GM21423 (cell line): ENCODE measurements around the gene SRRM2.

Experiments used
- ATAC-seq: cut with Tn5 transposase; IDR thresholded peaks from one replicate; pipeline ENCODE4 v1.9.1; 2021; ENCODE audit warnings: mild to moderate bottlenecking, moderate library complexity; ENCODE audit not compliant: unreplicated experiment

SRRM2 gene

DNA sequence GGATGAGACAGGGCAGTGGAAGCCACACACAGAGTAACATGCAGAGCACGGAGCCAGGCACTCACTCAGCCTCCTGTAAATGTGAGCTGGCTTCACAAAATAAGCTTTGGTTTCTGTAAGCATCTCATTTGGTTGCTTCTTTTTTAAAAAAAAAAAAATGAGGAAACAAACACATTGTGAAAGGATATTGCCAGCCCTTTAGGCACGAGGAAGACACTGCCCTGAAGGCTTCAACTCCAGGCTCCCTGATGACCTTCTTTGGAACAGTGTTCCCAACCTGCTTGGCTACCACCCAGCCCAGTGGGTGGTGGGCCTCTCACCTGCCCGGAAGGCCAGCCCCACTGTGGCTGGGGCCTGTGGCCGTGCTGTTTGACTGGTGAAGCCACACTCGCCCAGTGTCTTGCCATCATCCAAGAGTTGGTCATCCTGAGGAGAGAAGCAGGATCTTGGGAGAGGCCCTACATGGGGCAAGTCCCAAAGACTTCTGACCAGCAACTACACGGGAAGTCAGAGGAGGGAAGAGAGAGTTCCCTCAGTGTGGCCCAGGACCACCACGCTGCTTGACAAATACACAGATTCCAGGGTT lies 22.8 kb downstream of the SRRM2 start:
- ATAC-seq, result no peak

DNA sequence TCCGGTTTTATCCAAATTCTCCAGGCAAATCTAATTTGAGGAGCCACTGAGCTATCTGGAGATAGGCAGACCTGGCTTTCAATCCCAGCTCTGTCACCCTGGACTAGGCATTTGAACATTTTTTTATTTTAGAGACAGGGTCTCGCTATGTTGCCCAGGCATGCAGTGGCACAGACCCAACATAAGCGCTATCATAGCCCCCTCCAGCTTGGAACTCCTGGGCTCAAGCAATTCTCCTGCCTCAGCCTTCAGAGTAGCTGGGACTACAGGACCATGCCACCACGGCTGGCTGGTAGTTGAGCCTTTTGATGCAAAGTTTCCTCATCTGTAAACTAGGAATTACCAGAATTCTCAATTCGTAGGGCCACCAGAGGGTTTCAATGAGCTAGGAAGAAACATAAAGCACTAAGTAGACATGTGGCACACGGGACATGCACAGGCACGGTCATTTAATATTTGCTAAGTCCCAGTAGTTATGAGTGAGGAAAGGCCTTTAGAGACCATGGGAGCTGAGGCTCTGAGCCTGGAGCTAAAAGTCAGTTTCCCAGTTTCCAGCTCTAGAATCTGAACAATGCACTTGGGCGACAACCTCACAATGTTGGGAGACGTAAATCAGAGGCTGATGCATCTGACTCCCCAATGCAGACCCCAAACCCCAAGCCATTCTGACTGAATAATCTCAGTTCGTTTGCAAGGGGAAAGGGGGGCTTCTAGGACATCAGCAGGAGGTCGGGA lies 23.5 kb downstream of the SRRM2 start:
- no peak for ATAC-seq

GRCh38 chr16:2776500-2777139 lies 24.2 kb downstream of the SRRM2 start:
- ATAC-seq, result peak; percentile 28

GRCh38 chr16:2777231-2777902 lies 24.9 kb downstream of the SRRM2 start, which contains the start of gene ELOB:
Gene ELOB (minus strand): TSS chr16:2777280. CDS start chr16:2777239, 41 bp downstream.
- peak; percentile 76 for ATAC-seq

DNA sequence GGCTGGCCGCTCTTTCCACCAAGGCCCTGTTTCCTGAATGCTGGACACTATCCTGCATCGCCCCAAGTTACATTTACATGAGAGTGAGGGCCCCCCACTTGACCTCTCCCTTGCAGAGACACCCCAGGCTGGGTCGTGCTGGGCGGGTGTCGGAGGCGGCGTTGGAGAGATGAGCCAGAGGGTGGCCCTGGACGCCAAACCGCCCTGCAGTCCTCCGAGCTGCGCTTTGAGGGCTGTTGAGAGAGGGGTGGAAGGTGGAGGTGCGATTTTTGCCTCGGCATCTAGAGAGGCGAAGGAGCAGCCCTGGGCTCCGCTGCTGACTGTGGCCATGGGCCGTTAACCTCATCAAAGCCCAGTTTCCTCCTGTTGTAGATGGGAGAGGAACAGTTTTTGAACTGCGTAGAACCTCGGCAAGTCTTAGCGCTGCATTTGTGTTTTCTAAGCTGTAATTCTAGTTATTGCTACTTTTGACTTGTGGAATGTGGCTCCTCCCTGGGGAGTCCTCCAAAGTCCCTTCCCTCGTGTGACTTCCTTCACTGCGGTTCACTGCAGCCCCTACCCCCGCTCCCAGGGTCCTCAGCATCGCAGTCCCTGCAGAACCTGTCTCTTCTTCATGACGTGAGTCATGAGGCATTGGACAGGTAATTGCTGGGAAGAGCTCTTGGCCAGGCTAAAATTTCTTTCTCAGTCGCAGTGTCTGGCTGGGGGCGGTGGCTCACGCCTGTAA lies 25.6 kb downstream of the SRRM2 start:
- no peak for ATAC-seq

GRCh38 chr16:2778630-2778958 lies 26.2 kb downstream of the SRRM2 start:
- no peak for ATAC-seq

DNA sequence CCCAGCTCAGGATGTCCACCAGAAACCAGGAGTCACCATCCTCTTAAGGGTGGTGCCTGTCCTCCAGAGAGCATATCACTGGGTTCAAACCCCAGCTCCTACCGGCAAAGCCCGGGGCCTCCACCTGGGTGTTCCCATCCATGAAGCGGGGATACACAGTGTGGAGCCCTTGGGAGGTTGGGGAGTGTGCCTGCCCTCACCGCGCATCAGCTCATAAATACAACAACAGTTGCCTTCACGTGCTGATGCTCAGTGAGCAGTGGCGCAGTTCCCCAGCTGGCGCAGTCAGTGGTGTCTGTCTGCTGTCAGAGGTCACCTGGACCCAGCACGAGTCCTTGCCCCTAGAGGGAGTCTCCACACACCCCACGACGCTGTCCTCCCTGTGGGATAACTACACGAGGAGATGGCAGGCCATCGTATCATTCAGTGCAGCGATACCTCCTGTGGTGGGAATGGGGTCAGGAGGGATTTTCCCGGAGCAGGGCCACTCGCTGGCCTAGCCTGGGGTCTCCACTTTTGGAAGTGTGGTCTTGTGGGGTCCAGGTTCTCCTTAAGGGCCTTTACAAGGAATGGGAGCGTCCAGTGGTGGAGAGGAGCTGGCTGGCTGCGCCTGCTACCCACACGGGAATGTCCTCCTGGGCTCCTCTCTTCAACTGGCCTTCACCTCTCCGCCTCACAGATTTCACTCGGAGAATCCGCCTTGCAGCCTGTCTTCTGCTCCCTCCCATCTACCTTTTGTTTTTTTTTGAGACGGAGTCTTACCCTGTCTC lies 26.9 kb downstream of the SRRM2 start:
- no peak for ATAC-seq

GRCh38 chr16:2779978-2780898 lies 27.8 kb downstream of the SRRM2 start:
- no peak for ATAC-seq

- ATAC-seq, result no peak
These were observed 30.3 kb downstream of the SRRM2 start for GRCh38 chr16:2782583-2783351.

DNA sequence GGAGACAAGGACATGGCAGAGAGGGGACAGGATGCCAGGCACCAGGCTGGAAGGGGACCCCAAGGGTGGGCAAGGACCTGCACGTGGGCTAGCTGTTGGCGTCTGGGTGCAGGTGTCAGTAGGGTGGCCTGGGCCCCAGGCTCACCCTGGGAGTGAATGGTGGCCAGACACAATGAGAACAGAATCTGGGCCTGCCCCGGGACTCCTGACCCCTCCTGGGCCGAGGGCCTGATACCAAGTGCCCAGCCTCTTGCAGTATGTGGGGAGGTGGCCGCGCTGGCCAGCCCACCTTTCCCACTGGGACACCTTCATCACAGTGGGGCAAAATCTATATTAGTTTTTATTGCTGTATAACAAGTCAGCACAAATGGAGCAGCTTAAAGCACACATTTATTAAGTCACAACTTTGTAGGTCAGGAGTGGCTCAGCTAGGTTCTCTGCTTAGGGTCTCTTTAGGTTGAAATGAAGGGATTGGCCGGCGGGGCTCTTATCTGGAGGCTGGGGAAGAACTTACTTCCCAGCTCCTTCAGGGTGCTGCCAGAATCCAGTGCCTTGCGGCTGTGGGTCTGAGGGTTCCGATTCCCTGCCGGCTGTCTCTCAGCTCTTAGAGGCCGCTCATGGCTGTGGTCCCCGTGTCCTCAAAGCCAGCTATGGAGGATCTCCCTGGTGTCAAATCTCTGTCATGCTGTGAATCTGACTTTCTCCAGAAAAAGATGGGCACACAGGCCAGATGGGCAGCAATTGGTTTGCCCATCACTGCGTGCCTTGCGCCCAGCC lies 31.3 kb downstream of the SRRM2 start:
- ATAC-seq, result no peak

- ATAC-seq, result no peak
These were observed 32.1 kb downstream of the SRRM2 start for GRCh38 chr16:2784358-2785100.

GRCh38 chr16:2785101-2785991 lies 32.9 kb downstream of the SRRM2 start:
- ATAC-seq, result no peak

DNA sequence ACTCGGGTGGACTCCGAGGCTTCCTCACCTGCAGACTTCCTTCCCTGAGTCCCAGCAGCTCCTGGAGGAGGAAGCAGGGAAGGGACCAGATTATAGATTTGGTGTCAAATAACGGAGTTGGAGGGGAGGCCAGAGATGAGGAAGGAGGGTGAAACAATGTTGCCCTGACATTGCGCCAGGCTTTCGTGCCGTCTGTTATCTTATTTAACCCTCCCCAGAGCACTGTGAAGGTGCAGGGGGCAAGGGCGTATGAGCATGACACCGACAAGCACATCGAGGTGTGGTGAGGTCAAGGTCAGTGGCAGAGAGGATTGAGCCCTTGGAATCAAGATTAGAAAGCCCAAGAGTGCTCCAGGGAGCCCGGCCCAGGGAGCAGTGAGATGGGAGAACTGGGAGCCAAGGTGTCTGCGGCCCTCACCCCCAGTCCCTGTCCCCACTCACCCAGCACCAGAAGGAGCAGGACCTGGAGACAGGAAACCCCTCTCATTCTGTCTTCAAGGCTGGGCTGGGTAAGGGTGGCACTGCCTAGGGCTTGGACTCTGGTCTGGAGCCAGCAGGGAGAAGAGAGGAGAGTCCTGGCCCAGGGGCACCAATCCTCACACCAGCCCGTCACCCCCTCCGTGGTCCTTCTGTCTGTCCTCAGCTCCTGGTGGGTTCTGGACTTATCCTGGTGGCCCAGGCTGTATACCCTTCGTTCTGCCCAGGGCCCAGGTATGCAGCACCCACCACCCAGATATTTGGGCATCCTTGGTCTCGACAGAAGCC lies 33.8 kb downstream of the SRRM2 start:
- ATAC-seq, result no peak

DNA sequence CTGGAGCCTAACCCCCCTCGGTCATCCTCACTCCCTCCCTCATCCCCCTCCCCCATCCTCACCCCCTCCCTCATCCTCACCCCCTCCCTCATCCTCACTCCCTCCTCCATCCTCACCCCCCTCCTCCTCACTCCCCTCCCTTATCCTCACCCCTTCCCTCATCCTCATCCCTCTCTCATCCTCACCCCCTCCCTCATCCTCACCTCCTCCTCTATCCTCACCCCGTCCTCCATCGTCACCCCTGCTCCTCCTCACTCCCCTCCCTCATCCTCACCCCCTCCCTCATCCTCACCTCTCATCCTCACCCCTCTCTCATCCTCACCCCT lies 34.4 kb downstream of the SRRM2 start:
- ATAC-seq, result no peak

GRCh38 chr16:2787406-2787805 lies 35.0 kb downstream of the SRRM2 start, which contains the start of gene PRSS33:
Gene PRSS33 (minus strand): TSS chr16:2787560. CDS start chr16:2786547, 1,013 bp downstream.
- ATAC-seq, result no peak
